ENCODE data around the gene SEC61G.

DNA sequence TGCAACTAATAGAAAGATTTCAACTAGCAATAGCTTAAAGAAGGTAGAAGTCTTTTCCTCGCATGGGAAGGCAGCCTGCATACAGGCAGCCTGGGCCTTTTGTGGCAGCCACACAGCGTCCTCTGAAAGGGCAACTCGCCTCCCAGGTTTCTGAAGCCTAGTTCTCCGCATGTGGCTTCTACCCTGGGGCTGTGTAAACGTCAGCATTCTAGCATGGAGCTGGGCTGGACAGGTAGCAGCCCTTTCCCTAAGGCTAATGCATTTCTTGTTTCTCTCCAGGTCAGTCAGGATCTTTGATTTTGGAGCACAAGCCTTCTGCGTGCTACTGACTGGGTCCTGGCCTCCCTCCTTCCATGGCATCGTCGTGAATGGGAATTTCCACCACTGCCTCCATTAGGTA is 23.8 kb upstream of the SEC61G start:
- TF ChIP-seq, protein P1, sequence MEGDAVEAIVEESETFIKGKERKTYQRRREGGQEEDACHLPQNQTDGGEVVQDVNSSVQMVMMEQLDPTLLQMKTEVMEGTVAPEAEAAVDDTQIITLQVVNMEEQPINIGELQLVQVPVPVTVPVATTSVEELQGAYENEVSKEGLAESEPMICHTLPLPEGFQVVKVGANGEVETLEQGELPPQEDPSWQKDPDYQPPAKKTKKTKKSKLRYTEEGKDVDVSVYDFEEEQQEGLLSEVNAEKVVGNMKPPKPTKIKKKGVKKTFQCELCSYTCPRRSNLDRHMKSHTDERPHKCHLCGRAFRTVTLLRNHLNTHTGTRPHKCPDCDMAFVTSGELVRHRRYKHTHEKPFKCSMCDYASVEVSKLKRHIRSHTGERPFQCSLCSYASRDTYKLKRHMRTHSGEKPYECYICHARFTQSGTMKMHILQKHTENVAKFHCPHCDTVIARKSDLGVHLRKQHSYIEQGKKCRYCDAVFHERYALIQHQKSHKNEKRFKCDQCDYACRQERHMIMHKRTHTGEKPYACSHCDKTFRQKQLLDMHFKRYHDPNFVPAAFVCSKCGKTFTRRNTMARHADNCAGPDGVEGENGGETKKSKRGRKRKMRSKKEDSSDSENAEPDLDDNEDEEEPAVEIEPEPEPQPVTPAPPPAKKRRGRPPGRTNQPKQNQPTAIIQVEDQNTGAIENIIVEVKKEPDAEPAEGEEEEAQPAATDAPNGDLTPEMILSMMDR (IDR thresholded peaks at IDR 0.05), result no peak
- TF ChIP-seq POLR2A (IDR thresholded peaks at IDR 0.05) (no peak), EP300 (IDR thresholded peaks at IDR 0.05) (no peak)
